Activated CD8-positive, alpha-beta memory T cell treated with anti-CD3 and anti-CD28 coated beads, Interleukin-2, amount 50 U/mL, for 24 hours (primary cell): ENCODE results near the gene FLRT3.

ENCODE experiments used
- DNase-seq: peaks from one replicate; pipeline ENCODE4 v3.0.0-alpha.2; 2020; ENCODE audit errors: extremely low read depth

Gene FLRT3

DNA sequence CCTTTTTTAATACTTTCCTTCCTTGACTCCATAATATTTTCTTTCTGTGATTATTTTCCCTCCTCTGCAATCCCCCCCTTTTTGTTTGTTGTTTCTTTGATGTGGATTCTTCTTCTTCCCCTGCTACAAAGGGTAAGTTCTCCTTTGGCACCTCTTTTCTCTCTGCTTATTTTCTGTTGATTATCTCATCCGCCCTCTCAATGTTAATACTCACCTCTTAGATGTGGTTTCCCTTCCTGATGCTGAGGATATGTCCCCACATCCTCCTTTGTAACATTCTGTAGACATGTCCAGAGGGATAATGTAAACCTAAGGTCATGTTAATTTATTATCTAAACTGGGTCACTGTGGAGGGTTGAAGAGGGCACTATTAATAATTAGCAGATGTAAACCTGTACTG lies 17.7 kb downstream of the FLRT3 start:
- no peak for DNase-seq

DNA sequence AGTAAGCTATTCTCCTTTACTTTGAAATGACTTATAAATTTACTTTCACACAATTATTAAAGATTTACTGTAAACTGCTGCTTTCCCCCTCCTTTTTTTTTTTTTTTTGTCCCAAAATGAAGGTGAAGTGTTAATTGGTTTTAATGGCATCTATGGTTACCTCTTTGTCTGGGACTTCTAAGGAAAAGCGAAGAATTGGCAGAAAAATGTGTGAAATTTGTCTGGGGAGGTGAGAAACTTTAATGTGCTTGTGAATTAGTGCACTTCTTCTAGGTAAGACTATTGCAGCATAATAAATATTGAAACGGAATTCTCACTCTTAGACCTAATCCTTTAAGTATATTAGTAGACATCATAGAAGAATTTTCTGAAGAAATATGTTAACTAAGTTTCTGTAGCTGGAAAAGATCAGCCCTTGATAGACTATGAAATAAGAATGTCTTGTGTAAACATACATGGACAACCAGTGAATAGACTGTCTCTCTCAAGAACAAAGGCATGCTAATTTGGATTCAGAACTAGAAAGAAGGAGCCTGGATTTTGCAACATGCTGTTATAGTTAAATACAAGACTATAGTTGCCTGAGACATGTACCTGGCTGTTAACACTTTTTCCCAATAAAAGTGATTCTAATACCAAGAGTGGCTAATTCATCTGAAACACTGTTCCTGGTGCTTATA lies 23.9 kb downstream of the FLRT3 start:
- DNase-seq = no peak

DNA sequence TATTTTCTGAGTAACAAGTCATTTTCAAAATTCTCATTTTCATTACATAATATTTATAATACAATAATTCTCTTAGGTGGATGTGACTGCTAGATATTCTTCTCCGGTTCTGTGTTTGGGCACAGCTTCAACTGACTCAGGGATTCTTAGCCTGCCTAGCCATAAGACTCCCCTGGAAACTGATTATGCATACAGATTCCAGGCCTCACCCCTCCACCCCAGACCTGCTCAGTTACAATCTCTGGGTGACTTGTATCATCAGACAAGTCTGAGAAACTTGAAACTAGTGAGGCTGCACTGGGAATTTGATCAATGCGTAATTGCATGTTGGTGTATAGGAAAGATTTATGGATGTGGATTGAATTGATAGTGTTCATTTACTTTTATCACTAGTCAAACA lies 25.4 kb downstream of the FLRT3 start:
- no peak for DNase-seq

DNA sequence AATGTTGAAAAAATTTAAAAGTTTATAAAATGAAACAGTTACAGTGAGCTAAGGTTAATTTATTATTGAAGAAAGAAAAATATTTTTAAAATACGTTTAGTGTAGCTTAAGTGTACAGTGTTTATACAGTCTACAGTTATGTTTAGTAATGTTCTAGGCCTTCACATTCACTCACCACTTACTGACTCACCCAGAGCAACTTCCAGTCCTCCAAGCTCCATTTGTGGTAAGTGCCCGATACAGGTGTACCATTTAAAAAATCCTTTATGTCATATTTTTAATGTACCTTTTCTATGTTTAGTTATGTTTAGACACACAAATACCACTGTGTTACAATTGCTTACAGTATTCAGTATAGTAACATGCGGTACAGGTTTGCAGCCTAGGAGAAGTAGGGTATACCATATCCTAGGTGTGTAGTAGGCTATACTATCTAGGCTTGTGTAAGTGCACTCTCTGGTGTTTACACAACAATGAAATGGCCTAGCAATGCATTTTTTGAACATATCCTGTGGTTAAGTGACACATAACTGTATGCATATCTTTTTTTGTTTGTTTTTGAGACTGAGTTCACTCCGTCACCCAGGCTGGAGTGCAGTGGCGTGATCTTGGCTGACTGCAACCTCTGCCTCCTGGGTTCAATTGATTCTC lies 26.3 kb downstream of the FLRT3 start:
- no peak for DNase-seq

DNA sequence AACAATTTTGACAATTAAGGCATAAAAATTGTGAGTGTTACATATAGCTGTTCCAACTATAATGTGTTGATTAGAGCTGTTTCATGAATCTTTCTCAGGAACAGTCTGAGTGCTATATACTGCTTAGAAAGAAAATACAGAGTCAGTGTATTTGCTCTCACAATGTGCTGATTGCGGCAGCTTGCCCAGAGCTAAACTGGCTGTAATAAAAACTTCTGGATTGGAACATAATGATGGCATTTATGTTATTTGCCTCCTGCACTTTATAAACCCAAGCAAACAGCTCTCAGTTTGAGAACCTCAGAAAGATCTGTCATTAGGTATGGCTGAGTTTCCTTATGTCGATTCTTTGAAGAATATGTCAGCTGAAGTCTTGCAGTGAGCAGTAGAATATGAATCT lies 29.5 kb downstream of the FLRT3 start:
- no peak for DNase-seq

DNA sequence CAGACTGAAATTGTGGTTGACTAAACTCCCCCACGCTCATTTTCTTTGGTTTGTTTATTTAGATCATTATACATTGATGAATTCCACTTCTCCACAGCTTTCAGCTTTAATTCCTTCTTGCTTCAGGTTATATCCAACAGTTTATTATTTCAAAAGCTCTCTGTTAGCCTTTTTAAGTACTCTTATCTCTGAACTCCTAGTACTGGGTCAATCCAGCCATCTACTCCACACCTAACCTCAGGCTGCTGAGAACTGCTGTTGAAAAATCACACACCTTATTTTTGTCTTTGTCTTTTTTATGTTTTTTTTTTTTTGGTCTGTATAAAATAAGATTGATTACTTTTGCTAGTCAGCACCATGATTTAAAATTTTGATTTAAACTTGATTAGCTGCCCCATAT lies 32.9 kb downstream of the FLRT3 start:
- DNase-seq = no peak

DNA sequence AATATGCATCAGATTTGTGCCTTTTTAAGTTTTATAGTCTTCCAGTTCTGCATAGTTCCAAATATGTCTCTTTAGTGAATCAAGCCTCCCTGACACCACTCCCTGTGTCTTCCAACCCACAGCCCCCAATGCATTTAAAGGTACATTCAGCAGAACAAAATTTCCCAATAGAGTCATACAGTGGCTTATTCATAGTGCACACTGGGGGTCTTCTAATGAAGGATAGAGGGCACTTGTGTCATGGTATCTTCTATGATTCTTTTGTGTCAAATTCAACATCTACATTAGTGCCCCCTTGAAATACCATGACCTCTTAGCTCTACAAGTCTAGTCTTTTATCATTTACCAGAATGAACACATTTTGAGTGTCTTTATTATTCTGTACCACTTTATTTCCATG lies 33.8 kb downstream of the FLRT3 start:
- no peak for DNase-seq

DNA sequence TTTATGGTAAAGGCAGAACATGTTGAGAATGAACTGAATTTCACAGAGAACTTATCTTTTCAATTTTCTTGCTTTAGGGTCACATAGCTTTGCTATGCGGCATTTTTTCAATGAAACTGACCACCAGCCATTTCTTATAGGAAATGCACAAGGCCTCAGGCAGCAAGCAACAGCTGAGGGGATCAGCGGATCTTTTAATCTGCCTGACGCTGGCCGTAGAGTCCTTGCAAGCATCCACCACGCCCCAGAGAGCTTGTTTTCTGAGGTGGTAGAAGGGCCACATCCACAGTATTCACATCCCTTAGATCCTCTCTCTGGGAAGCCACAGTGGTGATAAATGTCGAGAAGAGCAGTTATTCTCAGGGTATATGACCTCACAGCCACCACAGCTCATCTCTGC lies 34.3 kb downstream of the FLRT3 start:
- DNase-seq = no peak

DNA sequence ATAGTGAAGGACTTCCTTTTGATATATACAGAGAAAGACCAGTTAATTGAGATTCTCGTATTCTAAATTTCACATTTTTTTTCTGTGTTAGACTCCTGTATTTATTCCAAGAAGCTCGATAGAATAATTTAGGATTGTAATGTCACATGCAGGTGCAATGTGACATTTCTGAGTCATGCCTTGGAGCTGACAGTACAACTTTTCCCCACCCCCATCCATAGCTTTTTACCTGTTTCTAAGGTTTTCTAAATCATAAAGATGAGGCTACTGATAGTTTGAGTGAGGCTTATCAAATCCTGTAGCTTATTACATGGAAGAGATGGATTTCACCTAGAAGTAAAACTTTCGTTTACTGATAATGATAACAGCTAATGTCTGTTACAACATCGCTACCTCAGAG lies 37.6 kb downstream of the FLRT3 start:
- no peak for DNase-seq

DNA sequence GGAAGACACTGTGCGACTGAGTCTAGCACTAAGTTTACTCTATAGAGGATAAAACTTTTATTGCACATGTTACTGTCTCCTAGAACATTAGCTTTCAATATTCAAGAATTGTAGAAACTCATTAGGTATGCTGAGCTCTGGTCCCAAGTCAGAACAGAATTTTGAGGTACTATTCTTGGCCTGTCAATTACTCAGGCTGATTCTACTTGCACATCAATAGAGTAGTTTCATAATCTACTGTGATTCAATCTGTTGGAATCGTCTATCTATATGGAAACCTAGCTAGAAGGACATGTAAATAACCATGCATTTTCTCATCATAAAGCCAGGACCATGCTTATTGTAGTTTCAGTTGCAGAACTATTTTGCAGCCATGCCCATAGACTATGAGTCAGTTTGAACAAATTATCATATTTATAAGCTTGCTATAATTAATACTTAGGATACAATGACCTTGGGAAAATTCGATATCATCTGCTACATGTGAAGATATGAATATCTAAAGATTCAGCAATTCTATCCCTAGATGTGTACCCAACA lies 41.6 kb downstream of the FLRT3 start:
- DNase-seq = no peak

DNA sequence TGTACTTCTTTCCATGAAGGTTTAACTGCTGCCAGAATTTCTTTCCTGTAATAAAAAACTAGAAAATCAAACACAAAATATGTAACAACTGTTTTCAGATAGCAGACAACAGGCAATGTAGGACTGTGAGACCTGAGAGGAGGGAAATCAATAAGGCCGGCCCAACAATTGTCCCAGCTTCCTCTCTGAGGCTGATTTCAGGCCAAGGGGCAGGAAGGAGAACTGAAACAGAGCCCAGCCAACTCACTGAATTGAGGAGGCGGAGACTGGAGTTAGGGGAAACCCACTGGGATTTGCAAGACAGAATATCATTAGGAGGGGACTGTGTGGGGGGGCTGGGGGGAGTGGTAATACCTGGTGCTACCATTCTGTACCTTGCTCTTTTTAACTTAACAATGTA lies 42.2 kb downstream of the FLRT3 start:
- DNase-seq = no peak

DNA sequence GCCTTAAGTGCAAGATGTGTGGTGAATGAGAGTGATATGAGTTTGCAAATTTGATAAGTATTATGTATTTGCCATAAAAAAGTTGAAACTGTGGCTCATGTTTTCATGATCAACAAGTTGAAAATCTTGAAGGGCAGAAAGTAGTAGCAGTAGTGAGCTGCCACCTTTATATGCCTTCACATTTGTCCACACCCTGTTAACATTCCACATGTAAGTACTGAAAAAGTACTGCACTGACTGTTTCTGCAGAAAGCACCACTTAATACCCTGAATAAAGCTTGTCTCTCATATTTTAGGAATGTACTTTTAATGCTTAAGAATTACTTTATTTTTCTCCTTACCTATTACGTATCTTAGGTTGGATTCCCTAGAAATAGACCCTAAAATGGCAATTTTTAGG lies 45.9 kb downstream of the FLRT3 start:
- no peak for DNase-seq

DNA sequence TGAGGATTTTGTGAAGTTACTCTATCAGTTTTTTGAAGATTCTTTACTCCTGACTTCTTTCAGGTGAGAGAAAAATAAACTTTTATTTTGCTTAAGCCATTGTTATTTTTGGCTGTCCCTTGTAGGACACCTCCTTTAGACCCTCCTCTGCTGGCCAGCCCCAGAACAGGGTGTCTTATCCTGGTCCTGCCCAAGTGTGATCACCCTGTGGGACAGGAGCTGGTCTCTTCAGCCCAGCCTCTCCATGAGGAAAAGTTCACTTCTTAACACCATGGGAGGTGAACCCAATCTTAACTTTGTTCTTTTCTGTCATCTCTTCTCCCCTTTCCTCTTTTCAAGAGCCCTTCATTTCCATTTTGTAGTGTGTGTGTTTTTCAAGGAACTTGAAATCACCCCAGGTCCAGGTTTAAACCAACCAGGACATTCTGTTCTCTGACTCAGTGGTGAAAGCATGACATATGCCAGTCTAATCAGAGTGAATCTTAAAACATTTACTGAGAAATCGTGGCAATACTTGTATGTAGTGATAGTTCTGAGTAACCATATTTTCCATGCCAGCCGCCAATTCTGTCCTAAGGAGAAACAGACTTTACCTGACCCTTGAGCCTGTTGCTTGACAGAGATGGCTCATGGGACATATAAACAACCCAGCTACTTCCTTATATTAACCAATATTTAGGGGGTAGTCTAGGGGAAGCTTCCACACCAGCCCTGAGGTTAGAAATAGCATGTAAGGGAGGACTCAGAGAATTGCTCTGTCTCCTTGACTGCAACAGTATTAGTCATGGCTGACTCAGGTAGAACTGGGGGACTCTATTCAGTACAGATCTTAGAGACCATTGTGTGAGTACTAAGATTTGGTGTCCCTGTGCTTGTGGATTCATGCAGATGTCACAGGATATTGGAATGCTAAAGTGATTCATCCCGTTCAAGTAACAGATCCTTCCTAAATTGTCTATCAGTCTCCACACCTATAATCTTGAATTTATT lies 48.8 kb downstream of the FLRT3 start:
- no peak for DNase-seq

DNA sequence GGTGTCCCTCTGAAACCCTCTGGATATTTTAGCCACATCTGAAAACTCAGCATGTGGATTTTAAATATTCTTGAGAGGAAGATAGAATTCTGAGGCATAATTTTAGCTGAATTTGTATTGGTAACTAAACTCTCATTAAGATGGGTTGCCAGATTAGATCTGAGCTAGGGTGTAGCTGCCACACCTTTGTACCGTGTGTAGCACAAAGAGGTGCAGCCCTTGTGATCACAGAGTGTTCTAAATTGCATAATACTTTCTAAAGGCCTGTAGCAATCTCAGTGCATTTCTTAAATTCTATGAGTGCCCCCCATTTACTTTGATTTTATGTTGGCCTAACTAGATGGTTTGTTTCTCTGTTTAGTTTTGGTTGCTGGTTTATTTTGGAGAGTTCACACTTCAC lies 53.0 kb downstream of the FLRT3 start:
- no peak for DNase-seq

DNA sequence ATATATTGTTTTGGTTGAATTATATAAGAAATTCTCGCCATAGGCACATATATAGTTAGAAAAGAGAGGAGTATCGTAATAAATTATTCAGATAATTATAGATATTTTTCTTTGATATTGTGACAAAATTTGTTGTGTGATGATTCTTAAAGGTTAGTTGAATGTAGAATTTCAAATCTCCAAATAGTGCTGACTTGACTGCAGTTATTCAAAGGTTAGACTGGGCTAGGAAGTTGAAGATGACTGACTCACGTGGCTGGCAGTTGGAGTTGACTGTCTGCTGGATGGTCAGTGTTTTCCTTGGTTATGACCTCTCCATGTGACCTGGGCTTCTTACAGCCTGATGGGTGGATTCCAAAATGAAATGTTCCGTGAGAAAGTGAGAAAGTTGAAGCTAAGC lies 55.3 kb downstream of the FLRT3 start:
- no peak for DNase-seq
